HG02870 (cell line): ENCODE measurements around the gene SFTPB.
"Not testable (repeated sequence)": the region's sequence is repeated elsewhere in the genome, so short reads cannot be mapped to it uniquely, and the experiment has no call there.

Source experiments
- ATAC-seq: cut with Tn5 transposase; IDR thresholded peaks from one replicate; pipeline ENCODE4 v1.9.1; 2021; ENCODE audit warnings: mild to moderate bottlenecking, moderate library complexity; ENCODE audit not compliant: unreplicated experiment

The SFTPB gene

DNA sequence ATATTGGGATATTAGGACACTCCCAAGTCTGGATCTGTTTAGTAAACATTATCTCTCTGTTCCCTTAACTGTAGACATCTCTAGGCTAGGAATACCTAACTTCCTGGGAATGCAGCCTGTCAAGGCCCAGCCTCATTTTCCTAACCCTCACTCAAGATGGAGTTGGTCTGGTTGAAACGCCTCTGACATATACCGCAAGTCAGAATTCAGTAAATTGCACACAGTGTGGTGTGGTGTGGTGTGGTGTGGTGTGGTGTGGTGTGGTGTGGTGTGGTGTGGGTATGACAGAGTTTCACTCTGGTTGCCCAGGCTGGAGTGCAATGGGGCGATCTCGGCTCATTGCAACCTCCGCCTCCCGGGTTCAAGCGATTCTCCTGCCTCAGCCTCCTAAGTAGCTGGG lies 53.2 kb downstream of the SFTPB start:
- ATAC-seq = not testable (repeated sequence)

DNA sequence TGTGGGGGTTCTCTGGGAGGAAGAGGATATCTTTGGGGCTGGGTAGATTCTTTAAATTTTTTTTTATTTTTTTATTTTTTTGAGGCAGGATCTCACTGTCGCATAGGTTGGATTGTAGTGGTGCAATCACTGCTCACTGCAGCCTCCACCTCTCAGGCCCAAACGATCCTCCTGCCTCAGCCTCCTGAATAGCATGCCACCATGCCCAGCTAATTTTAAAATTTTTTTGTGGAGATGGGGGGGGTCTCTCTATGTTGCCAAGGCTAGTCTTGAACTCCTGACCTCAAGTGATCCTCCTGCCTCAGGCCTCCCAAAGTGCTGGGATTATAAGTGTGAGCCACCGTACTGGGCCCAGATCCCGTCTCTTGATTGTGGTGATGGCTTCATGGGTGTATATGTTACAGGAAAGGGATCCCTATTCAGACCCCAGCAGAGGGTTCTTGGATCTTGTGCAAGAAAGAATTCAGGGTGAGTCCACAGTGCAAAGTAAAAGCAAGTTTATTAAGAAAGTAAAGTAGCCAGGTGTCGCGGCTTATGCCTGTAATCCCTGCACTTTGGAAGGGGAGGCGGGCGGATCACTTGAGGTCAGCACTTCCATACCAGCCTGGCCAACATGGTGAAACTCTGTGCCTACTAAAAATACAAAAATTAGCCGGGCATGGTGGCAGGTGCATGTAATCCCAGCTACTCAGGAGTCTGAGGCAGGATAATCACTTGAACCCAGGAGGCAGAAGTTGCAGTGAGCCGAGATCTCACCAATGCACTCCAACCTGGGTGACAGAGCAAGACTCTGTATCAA lies 54.1 kb downstream of the SFTPB start:
- no peak for ATAC-seq

DNA sequence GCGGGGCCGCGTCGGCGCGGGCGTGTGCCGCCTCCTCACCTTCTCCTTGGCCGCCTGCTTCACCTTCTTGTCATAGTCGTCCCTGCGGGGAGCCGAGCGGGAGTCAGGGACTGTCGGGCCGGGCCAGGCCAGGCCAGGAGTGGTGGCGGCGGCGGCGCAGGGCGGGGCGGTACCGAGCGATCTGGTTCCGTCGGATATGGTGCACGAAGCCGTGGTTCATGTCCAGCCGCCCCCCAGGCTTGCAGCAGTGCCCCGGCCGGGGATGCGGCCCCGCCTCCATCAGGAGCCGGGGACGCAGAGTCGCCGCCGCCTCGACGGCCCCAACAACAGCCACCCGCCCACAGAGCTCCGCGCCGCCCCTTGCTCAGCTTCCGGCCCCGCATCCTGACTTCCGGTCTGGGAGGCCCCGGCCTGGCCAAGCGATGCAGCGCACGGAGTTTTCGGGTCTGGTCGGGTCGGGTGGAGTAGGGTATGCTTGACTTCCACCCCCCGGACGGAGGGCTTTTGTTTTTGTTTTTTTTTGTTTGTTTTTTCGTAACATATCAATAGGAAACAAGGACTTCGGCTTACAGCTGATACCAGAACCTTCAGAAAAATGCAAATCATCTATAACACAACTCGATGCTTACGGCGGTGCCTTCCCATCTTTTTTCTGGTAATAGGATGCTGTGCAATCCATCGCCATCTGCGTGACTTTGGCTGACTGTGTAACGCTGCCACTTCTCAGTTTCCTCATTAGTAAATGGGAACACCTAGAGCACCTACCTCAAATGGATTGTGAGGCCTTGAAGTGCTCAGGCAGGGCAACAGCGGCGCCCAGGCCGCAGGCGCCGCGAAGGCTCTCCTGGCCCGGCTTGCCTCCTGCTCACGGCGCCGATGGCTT lies 56.1 kb downstream of the SFTPB start, which contains the start of gene C2orf68:
C2orf68 (minus strand) TSS at position 362 of the 883 bp plus-strand sequence; CDS start at position 280, 82 bp downstream.
- peak; percentile 72 for ATAC-seq

DNA sequence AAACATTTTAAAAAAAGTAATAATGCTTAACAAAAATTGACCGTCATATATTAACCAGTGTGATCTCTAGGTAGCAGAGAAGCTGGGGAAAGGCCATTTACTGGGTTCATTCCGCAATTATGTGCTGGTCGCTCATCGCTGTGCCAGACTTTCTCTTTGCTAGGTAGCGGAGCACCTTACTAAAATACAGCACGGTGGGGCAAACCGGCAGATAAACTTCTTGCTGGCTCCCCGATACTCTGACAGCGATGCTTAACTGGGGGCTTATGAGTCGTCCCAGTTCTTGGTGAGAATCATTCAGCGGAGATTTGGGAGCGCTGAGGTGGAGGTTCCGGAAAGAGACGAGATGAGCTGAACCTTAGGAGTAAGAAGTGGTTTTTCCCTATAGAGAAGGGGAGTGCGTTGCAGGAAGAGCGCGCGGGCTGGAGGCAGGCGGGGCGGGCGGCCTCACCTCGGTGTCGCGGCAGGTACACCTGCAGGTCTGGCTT lies 56.7 kb downstream of the SFTPB start:
- ATAC-seq = no peak
